SU-DHL-6 (cell line): ENCODE measurements around the gene EVA1B.

ENCODE experiments used
- EZH2phosphoT487 ChIP-seq: fragments of 200-600 bp; sonication (generic), shearing (Covaris generic); conservative IDR thresholded peaks from 2 replicates; pipeline ENCODE4 v1.6.1; 2018; ENCODE audit warnings: mild to moderate bottlenecking, antibody characterized with exemption, low read length, moderate library complexity, mixed read lengths
- TF ChIP-seq, protein P1 (sequence below): fragments of 200-600 bp; sonication (generic); IDR thresholded peaks from one replicate; pipeline ENCODE4 v1.5.1; 2017; ENCODE audit warnings: antibody characterized with exemption, mild to moderate bottlenecking, low read length, moderate library complexity; ENCODE audit not compliant: insufficient read depth, poor library complexity, severe bottlenecking

DNA sequence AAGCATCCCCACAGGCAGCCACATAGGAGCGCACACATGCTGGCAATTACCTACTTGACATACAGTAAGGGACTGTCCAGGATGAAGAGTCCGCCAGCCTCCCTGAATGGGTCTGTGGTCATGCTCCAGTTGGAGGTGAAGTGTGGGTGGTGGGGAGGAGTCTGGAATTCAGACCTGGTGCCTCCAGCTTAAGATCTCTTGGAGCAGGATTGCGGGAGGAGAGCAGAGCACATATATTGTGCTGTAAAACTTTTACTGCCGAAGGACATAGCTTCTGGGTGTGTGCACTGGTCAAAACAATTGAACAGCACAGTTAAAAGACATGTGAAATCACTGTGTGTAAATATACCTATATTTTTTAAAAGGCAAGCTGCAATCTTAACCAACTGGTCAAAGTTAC, 44.4 kb upstream of the EVA1B start:
- TF ChIP-seq, protein P1, sequence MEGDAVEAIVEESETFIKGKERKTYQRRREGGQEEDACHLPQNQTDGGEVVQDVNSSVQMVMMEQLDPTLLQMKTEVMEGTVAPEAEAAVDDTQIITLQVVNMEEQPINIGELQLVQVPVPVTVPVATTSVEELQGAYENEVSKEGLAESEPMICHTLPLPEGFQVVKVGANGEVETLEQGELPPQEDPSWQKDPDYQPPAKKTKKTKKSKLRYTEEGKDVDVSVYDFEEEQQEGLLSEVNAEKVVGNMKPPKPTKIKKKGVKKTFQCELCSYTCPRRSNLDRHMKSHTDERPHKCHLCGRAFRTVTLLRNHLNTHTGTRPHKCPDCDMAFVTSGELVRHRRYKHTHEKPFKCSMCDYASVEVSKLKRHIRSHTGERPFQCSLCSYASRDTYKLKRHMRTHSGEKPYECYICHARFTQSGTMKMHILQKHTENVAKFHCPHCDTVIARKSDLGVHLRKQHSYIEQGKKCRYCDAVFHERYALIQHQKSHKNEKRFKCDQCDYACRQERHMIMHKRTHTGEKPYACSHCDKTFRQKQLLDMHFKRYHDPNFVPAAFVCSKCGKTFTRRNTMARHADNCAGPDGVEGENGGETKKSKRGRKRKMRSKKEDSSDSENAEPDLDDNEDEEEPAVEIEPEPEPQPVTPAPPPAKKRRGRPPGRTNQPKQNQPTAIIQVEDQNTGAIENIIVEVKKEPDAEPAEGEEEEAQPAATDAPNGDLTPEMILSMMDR = no peak
- TF ChIP-seq EZH2phosphoT487 = no peak
